Measurements from ENCODE around the gene ADAP2.
"Not testable (repeated sequence)": the region's sequence is repeated elsewhere in the genome, so short reads cannot be mapped to it uniquely, and the experiment has no call there.

ADAP2 gene

GRCh38 chr17:30921544-30922196, at the start of gene ADAP2:
Gene ADAP2 (plus strand): TSS chr17:30921945. CDS start chr17:30922015, 70 bp downstream.
- DNase-seq: no peak

- DNase-seq: no peak
Measured at GRCh38 chr17:30886187-30886586, 35.6 kb upstream of the ADAP2 start.

- no peak for DNase-seq
Measured at GRCh38 chr17:30894236-30894635, 27.5 kb upstream of the ADAP2 start.

GRCh38 chr17:30897311-30897710, 24.4 kb upstream of the ADAP2 start:
- DNase-seq: no peak

GRCh38 chr17:30905742-30906100, 16.0 kb upstream of the ADAP2 start:
- DNase-seq: peak in 1 of 2 donors; percentile 7

GRCh38 chr17:30906101-30906911, 15.4 kb upstream of the ADAP2 start, which contains the start of gene TEFM:
Gene TEFM (minus strand): TSS chr17:30906238. CDS start chr17:30906198, 40 bp downstream.
- DNase-seq: peak; percentile 82 to 86

- no peak for DNase-seq
Measured at GRCh38 chr17:30908717-30909420, 12.9 kb upstream of the ADAP2 start.

- DNase-seq: not testable (repeated sequence)
Measured at GRCh38 chr17:30910151-30910550, 11.6 kb upstream of the ADAP2 start.

GRCh38 chr17:30913955-30914354, 7.8 kb upstream of the ADAP2 start:
- DNase-seq: no peak

GRCh38 chr17:30915833-30916611, 5.7 kb upstream of the ADAP2 start:
- no peak for DNase-seq

- no peak for DNase-seq
Measured at GRCh38 chr17:30917050-30917449, 4.7 kb upstream of the ADAP2 start.

GRCh38 chr17:30920282-30920681, 1.5 kb upstream of the ADAP2 start:
- DNase-seq: no peak

- DNase-seq: no peak
Measured at GRCh38 chr17:30920683-30921543, 832 bp upstream of the ADAP2 start.

GRCh38 chr17:30922235-30923030, 688 bp downstream of the ADAP2 start:
- no peak for DNase-seq

GRCh38 chr17:30924341-30924740, 2.6 kb downstream of the ADAP2 start:
- no peak for DNase-seq

GRCh38 chr17:30926516-30926915, 4.8 kb downstream of the ADAP2 start:
- no peak for DNase-seq

- no peak for DNase-seq
Measured at GRCh38 chr17:30927756-30928155, 6.0 kb downstream of the ADAP2 start.

- no peak for DNase-seq
Measured at GRCh38 chr17:30928584-30928983, 6.8 kb downstream of the ADAP2 start.

GRCh38 chr17:30929081-30929633, 7.4 kb downstream of the ADAP2 start:
- no peak for DNase-seq

GRCh38 chr17:30929861-30930260, 8.1 kb downstream of the ADAP2 start:
- not testable (repeated sequence) for DNase-seq

- no peak for DNase-seq
Measured at GRCh38 chr17:30930495-30930894, 8.8 kb downstream of the ADAP2 start.

Measured in activated CD4-positive, alpha-beta T cell treated with anti-CD3 and anti-CD28 coated beads for 4 hours (primary cell).